Activated naive CD8-positive, alpha-beta T cell (primary cell): ENCODE measurements around the gene COL21A1.

Source experiments
- H3K27ac Mint-ChIP-seq: one replicate; pipeline ENCODE4 v1.8.0; 2021; ENCODE audit warnings: mixed read lengths
- H3K27me3 Mint-ChIP-seq: one replicate; pipeline ENCODE4 v1.8.0; 2021; ENCODE audit warnings: mixed read lengths
- H3K36me3 Mint-ChIP-seq: one replicate; pipeline ENCODE4 v1.8.0; 2021; ENCODE audit warnings: mixed read lengths
- H3K4me1 Mint-ChIP-seq: one replicate; pipeline ENCODE4 v1.8.0; 2021; ENCODE audit warnings: low read depth, mixed read lengths
- H3K4me3 Mint-ChIP-seq: one replicate; pipeline ENCODE4 v1.8.0; 2021; ENCODE audit warnings: mild to moderate bottlenecking, mixed read lengths
- H3K9me3 Mint-ChIP-seq: one replicate; pipeline ENCODE4 v1.8.0; 2021; ENCODE audit warnings: low read depth, mixed read lengths

Gene COL21A1

DNA sequence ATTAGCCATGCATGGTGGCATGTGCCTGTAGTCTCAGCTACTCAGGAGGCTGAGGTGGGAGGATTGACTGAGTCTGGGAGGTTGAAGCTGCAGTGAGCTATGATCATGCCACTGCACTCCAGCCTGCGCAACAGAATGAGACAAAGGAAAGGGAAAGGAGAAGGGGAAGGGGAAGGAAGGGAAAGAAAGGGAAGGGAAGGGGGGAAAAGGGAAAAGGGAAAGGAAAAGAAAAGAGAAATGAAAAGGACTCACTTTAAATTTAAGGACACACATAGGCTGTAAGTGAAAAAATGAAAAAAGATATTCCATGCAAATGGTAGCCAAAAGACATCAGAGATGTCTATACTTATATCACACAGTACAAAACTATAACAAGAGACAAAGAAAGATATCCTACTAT, 74.2 kb downstream of the COL21A1 start:
- no peaks in the 10 kb centered on the region for H3K36me3 Mint-ChIP-seq
- no peak overlapping the region for H3K4me3 Mint-ChIP-seq
- H3K27me3 Mint-ChIP-seq = no peaks in the 10 kb centered on the region
- H3K9me3 Mint-ChIP-seq = peaks cover 33% of the 10 kb centered on the region
- no peaks in the 10 kb centered on the region for H3K4me1 Mint-ChIP-seq
- no peak overlapping the region for H3K27ac Mint-ChIP-seq

DNA sequence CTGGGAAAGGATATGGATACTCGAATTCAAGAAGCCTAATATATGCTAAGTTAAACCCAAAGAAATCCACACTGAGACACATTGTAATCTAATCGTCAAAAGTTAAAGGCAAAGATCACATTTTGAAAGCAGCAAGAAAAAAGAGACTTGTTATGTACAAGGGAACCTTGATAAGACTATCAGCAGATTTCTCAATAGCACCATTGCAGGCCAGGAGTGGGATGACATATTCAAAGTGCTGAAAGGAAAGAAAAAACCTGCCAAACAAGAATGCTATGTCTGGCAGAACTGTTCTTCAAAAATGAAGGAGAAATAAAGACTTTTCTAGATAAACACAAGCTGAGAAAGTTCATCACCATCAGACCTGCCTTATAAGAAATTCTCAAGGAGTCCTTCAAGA, 75.2 kb downstream of the COL21A1 start:
- Mint-ChIP-seq H3K36me3 (no peaks in the 10 kb centered on the region), H3K27me3 (no peaks in the 10 kb centered on the region), H3K27ac (no peak overlapping the region), H3K9me3 (peaks cover 33% of the 10 kb centered on the region), H3K4me3 (no peak overlapping the region), H3K4me1 (no peaks in the 10 kb centered on the region)

DNA sequence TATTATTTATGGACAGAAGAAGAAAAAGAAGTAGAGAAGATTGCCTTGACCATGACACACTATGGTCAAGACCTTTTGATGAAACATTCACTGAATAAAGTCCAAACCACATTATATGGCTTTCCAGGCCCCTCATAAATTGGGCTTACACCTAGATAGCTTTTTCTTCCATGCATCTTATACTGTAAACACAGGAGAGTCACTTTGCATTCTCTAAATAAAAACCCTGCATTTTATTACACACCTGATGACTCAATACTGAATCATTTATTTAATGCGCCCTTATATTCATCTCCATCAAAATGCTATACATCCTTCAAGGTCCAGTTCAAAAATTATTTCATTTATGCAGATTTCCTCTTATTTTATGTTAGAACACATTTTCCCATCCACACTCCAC, 78.0 kb downstream of the COL21A1 start:
- Mint-ChIP-seq H3K36me3 (no peaks in the 10 kb centered on the region), H3K27me3 (no peaks in the 10 kb centered on the region), H3K4me3 (no peak overlapping the region), H3K4me1 (no peaks in the 10 kb centered on the region), H3K27ac (no peak overlapping the region), H3K9me3 (peaks cover 28% of the 10 kb centered on the region)

DNA sequence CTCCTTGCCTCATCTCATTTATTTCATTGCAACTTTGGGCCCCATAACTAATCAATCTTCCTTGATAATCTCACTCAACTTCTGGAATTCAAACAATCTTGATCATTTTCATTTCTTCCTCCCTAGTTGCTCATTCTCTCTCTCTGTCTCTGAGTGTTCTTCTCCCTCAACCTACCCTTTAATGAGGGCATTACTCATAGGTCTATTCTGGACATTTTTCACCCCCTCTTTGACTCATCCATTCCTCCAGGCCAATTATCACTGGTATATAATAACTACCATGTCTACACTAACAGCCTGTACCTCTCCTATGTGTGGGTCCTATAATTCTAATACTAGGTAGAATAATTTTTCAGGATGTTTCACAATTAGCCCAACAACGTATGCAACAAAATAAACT, 78.8 kb downstream of the COL21A1 start:
- Mint-ChIP-seq H3K27me3 (no peaks in the 10 kb centered on the region), H3K4me1 (no peaks in the 10 kb centered on the region), H3K27ac (no peak overlapping the region), H3K4me3 (no peak overlapping the region), H3K9me3 (peaks cover 23% of the 10 kb centered on the region), H3K36me3 (no peaks in the 10 kb centered on the region)

DNA sequence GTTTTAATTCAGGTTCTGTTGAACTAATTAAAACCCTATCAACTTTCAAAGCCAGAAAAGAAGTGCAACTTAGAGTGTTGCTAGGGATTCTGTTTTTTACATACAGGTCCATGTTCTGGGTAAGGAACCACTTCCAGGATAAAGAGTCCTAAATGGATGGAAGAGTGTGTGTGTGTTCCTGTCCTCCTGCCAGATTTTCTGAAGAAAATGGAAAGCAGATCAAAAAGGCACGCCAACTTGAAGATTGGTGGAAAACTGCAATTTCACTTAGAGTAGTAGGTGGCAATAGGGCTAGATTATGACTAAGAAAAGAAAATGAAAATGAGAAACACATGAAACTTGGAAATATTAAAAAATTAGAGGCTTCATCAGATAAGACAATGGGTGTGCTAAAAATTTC, 85.3 kb downstream of the COL21A1 start:
- H3K27ac Mint-ChIP-seq = no peak overlapping the region
- no peaks in the 10 kb centered on the region for H3K9me3 Mint-ChIP-seq
- no peaks in the 10 kb centered on the region for H3K27me3 Mint-ChIP-seq
- no peaks in the 10 kb centered on the region for H3K36me3 Mint-ChIP-seq
- no peaks in the 10 kb centered on the region for H3K4me1 Mint-ChIP-seq
- H3K4me3 Mint-ChIP-seq = no peak overlapping the region

DNA sequence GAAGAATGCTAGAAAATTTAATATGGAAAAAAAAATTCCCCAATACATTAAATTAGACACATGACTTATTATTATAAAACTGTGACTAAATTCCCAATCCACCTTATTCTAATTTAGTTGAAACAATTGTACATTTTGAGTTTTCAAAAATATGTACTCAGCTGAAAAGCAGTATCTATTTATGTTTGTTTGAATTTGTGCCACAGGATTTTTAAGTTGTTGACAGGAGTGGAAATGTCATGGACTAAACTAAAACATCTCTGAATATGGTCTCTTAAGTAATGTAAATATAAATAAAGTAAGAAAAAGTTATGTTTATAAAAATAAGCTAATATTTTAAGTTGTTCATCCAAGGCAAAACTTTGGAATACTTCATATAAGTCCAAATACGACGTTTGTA, 86.9 kb downstream of the COL21A1 start:
- H3K27me3 Mint-ChIP-seq = no peaks in the 10 kb centered on the region

DNA sequence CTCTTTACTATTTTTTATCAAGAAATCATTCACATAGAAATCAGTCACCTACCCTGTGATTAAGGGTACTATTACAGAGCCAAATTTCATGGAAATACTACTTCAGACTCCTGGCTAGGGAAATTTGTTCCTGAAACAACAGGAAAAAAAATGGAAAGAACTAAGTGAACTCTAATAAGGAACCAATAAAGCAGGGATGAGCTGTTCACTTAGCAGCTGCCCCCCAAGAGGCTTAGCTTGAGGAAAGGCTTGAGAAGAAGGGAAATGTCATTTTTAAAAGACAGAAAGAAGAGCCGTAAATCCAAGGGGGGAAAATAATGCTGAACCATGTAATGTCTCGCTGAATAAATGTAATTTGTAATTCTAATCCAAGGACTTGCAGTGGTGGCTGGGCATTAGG, 88.8 kb downstream of the COL21A1 start:
- Mint-ChIP-seq H3K27me3 (no peaks in the 10 kb centered on the region), H3K27ac (no peak overlapping the region), H3K4me1 (no peaks in the 10 kb centered on the region), H3K4me3 (no peak overlapping the region), H3K36me3 (no peaks in the 10 kb centered on the region), H3K9me3 (peaks cover 16% of the 10 kb centered on the region)

More for the DNA sequence above, 86.9 kb downstream of the COL21A1 start:
- Mint-ChIP-seq H3K36me3 (no peaks in the 10 kb centered on the region), H3K4me3 (no peak overlapping the region), H3K4me1 (no peaks in the 10 kb centered on the region), H3K27ac (no peak overlapping the region), H3K9me3 (peaks cover 6% of the 10 kb centered on the region)

DNA sequence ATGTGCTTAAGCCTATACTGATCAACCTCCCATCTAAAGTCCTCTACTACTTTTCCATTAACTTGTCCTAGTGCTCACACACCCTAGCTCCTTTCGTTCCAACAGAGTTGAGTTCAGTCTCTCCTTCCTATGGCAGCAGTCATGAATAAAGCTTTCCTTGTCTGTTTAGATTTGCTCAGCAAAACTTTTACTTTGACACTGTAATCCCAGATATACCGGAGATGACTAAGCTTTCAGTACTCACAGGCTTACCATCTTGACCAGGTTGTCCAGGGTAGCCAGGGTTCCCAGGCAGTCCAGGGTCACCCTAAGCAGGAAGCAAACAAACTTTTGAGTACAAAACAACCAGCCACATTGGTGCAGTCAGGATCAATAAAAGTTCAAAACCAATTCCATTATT, 90.7 kb downstream of the COL21A1 start:
- no peaks in the 10 kb centered on the region for H3K4me1 Mint-ChIP-seq
- H3K9me3 Mint-ChIP-seq = peaks cover 21% of the 10 kb centered on the region
- no peaks in the 10 kb centered on the region for H3K36me3 Mint-ChIP-seq
- H3K27me3 Mint-ChIP-seq = no peaks in the 10 kb centered on the region
- no peak overlapping the region for H3K4me3 Mint-ChIP-seq
- no peak overlapping the region for H3K27ac Mint-ChIP-seq

DNA sequence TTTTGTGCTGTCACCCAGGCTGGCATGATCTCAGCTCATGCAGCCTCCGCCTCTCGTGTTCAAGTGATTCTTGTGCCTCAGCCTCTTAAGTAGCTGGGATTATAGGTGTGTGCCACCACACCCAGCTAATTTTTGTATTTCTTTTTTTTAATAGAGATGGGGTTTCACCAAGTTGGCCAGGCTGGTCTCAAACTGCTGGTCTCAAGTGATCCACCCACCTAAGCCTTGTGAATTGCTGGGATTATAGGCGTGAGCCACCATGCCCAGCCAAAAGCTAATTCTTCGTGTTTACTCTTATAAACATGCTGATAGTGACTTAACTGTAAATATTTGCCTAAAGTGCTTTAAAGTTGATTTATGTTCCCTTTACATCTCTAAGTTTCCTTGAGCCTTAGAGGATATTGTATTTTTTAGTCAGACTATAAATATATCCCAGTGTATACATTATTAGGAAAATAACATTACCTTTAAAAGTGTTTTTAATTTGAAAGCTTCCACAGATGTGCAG, 91.7 kb downstream of the COL21A1 start:
- Mint-ChIP-seq H3K9me3 (peaks cover 21% of the 10 kb centered on the region), H3K4me3 (no peak overlapping the region), H3K36me3 (no peaks in the 10 kb centered on the region), H3K4me1 (no peaks in the 10 kb centered on the region), H3K27ac (no peak overlapping the region), H3K27me3 (no peaks in the 10 kb centered on the region)

DNA sequence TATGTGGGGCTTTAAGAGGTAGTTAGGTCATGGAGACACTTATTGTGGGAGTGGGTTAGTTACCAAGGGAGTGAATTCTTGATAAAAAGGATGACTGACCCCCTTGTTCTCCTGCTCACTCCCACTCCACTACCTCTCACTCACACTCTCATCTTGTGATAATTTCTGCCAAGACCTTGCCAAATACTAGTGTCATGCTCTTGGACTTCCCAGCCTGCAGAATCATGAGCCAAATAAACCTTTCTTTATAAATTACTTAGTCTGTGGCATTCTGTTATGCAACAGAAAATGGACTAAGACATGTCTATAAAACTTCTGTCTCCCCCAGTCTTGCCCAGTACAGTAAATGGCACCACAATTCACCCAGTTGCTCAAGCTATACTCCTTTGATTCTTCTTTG, 93.3 kb downstream of the COL21A1 start:
- H3K4me3 Mint-ChIP-seq = no peak overlapping the region
- no peaks in the 10 kb centered on the region for H3K4me1 Mint-ChIP-seq
- no peaks in the 10 kb centered on the region for H3K27me3 Mint-ChIP-seq
- H3K27ac Mint-ChIP-seq = no peak overlapping the region
- no peaks in the 10 kb centered on the region for H3K36me3 Mint-ChIP-seq
- H3K9me3 Mint-ChIP-seq = peaks cover 26% of the 10 kb centered on the region

DNA sequence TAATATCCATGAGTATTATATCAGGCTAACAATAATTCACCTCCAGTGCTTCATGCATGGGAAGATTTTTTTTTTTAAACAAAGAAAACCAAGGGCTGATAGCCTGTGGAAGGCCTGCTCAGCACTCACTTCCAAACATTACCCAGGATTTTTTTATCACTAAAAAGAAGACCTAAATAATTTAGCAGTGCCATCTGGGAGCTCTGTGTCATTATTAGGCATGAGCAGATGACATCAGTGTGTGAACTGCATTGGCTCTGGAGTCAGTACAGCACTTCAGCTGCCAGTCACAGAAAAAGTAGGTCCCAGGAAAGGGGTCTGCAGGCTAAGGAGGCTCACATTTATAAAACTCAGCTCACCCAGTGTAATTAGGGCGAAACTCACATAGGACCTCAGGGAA, 94.8 kb downstream of the COL21A1 start:
- Mint-ChIP-seq H3K27me3 (no peaks in the 10 kb centered on the region), H3K4me1 (no peaks in the 10 kb centered on the region), H3K36me3 (no peaks in the 10 kb centered on the region), H3K27ac (no peak overlapping the region), H3K9me3 (peaks cover 26% of the 10 kb centered on the region), H3K4me3 (no peak overlapping the region)

DNA sequence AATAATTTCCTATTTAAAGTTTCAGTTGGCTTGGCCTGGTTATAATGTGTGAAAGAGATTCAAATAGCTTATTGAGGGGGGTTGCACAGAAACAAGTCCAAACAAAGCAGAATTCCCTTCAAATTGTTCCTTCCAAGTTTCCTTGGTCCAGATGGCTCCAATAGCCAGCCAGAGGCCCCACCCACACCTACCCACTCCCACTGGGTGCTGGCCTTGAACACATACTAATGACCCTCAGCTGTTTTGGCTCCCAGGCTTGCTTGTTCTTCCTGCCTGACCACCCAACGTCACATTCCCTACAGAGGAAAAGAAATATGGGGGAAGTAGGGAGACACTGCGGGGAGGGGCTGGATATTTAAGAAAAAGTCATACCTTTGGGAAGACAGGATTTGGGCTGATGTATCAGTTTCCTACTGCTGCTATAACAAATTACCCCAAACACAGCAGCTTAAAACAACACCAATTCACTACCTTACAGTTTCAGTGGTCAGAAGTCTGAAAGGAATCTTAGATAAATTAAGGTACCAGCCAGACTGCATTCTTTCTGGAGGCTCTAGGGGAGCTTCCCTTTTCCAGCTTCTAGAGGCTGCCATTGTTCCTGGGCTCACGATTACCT, 95.7 kb downstream of the COL21A1 start:
- peaks cover 26% of the 10 kb centered on the region for H3K9me3 Mint-ChIP-seq
- no peak overlapping the region for H3K27ac Mint-ChIP-seq
- no peaks in the 10 kb centered on the region for H3K36me3 Mint-ChIP-seq
- no peak overlapping the region for H3K4me3 Mint-ChIP-seq
- no peaks in the 10 kb centered on the region for H3K27me3 Mint-ChIP-seq
- no peaks in the 10 kb centered on the region for H3K4me1 Mint-ChIP-seq

DNA sequence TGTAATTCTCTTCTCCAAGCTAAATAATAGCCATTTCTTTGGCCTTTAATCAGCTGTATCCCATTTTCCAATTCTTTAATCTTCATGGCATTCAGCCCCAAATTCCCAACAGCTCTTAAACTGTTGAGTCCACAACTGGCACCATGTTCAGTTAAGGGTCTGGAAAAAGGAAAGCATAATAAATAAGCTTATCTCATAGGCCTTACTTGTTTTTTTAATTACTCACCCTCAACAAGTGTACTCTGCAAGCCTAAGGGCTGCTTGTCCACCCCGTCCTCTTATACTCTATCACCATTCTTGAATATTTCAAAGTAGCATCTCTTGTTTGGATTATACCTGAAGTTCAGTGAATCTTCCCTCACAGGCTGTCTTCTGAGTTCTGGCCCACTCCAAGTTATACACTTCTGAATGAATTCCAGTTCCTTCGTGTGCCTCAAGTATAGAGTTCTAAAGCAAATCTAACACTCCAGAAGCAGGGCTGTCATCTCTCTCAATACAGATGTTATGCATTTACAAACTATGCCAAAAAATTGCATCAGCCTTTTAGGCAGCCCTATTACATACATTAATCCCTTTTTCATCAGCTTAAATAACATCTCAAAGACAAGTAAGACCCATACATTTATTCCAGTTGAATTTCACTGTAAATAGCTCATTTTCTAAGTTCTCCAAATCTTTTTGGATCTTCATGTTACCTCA, 98.7 kb downstream of the COL21A1 start:
- Mint-ChIP-seq H3K9me3 (peaks cover 21% of the 10 kb centered on the region), H3K36me3 (no peaks in the 10 kb centered on the region), H3K4me1 (no peaks in the 10 kb centered on the region), H3K27ac (no peak overlapping the region), H3K4me3 (no peak overlapping the region), H3K27me3 (no peaks in the 10 kb centered on the region)

DNA sequence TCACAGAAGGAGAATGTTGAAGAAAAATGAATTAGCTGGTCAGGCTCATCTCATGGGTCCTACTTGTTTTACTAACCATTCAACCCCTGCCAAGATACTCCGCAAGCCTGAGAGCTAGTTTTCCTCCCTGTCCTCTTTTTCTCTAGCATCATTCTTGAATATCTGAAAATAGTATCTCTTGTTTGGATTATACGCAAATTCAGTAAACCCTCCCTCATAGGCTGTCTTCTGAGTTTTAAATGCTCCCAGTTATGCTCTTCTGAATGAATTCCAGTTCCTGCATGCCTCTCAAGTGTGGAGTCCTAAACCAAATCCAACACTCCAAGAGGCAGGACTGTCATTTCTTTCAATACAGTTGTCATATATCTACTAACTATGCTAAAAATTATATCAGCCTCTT, 99.6 kb downstream of the COL21A1 start:
- Mint-ChIP-seq H3K27ac (no peak overlapping the region), H3K4me1 (no peaks in the 10 kb centered on the region)

DNA sequence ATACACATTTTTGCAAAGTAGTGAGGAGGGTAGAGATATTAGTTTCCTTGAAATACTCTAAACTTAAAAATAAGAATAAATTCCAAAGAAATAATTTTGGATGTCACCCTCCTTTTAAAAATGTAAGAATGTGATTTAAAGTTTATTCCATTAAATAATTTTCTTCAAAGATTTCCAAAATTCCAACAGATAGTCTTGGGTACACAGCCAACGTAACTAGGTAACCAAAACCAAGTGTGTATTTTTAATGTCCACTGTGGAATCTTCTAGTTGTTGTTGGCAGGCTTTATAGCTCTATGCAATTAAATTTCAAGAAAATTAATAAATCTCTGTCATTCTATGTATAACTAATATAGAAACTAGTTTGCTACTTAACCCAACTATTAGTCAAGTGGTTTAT, 101.3 kb downstream of the COL21A1 start:
- no peak overlapping the region for H3K27ac Mint-ChIP-seq
- H3K36me3 Mint-ChIP-seq = no peaks in the 10 kb centered on the region
- peaks cover 19% of the 10 kb centered on the region for H3K9me3 Mint-ChIP-seq
- H3K4me3 Mint-ChIP-seq = no peak overlapping the region
- H3K4me1 Mint-ChIP-seq = no peaks in the 10 kb centered on the region
- H3K27me3 Mint-ChIP-seq = no peaks in the 10 kb centered on the region

More for the DNA sequence above, 99.6 kb downstream of the COL21A1 start:
- Mint-ChIP-seq H3K9me3 (peaks cover 19% of the 10 kb centered on the region), H3K27me3 (no peaks in the 10 kb centered on the region), H3K4me3 (no peak overlapping the region), H3K36me3 (no peaks in the 10 kb centered on the region)

DNA sequence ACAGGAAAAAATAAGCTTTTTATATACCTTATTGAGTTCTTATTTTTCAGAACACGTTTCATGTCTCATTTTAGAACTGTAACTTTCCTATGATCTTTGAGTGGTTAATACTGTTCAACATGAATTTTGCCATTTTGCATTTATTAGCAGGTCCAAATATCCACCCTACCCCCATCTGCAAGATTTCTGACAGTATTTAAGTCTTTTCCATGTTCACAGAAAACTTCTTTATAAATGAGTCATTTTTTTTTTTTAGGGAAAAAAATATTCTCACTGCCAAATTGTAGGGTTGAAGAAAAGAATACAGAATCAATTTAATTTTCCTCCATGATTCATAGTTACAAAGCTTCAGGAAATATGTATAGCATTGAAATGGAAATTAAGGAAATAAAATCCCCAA, 101.8 kb downstream of the COL21A1 start:
- no peaks in the 10 kb centered on the region for H3K4me1 Mint-ChIP-seq
- no peaks in the 10 kb centered on the region for H3K36me3 Mint-ChIP-seq
- H3K27me3 Mint-ChIP-seq = no peaks in the 10 kb centered on the region
- H3K27ac Mint-ChIP-seq = no peak overlapping the region
- peaks cover 19% of the 10 kb centered on the region for H3K9me3 Mint-ChIP-seq
- H3K4me3 Mint-ChIP-seq = no peak overlapping the region
